ENCODE measurements around the gene EXOC6.
"Not testable (repeated sequence)": the region's sequence is repeated elsewhere in the genome, so short reads cannot be mapped to it uniquely, and the experiment has no call there.

The EXOC6 gene

GRCh38 chr10:92880233-92880861 lies 32.0 kb downstream of the EXOC6 start:
- DNase-seq (ENCODE audit: low spot score), result peak; percentile 68

- no peak for DNase-seq (ENCODE audit: low spot score)
Measured at GRCh38 chr10:92880917-92881316, 32.6 kb downstream of the EXOC6 start.

- DNase-seq (ENCODE audit: low spot score), result no peak
Measured at GRCh38 chr10:92886334-92886961, 38.1 kb downstream of the EXOC6 start.

DNA sequence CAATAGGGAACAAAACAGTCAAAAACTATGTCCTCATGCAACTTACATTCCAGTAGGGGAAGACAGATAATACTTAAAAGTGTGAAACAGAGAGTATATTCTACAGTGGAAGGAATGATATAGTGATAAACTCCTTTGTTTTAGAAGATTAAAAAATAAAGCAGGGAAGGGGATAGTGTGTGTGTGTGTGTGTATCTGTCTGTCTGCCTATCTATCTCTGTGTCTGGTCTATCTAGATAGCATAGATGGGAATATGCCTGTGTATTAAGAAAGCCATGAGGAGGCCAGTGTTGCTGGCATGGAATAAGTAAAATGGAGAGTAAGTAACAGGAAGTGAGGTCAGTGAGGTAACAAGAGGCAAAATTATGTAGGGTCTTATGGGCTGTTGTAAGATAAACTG lies 42.2 kb downstream of the EXOC6 start:
- DNase-seq (ENCODE audit: low spot score), result no peak

- no peak for DNase-seq (ENCODE audit: low spot score)
Measured at GRCh38 chr10:92891885-92892690, 43.8 kb downstream of the EXOC6 start.

DNA sequence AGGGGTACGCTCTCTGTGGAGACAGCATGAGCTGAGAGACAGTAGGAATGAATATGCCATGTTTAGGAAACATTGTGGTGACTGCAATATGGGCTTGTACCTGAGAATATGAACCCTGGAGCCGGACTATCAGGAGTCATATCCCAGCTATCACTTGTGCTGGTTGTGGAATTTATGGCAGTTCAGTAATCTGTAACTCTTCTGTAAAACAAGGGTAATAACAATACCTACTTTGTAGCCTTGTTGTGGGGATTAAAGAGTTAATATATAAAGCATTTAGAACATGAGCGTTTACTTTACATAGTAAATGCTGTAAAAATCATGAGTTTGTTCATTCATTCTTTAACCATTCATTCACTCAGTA lies 44.4 kb downstream of the EXOC6 start:
- DNase-seq (ENCODE audit: low spot score), result no peak

GRCh38 chr10:92894081-92894655 lies 45.8 kb downstream of the EXOC6 start:
- no peak for DNase-seq (ENCODE audit: low spot score)

GRCh38 chr10:92897916-92898315 lies 49.6 kb downstream of the EXOC6 start:
- DNase-seq (ENCODE audit: low spot score), result no peak

GRCh38 chr10:92901819-92902251 lies 53.5 kb downstream of the EXOC6 start:
- DNase-seq (ENCODE audit: low spot score), result no peak

GRCh38 chr10:92903633-92904032 lies 55.3 kb downstream of the EXOC6 start:
- no peak for DNase-seq (ENCODE audit: low spot score)

GRCh38 chr10:92907280-92907679 lies 59.0 kb downstream of the EXOC6 start:
- no peak for DNase-seq (ENCODE audit: low spot score)

DNA sequence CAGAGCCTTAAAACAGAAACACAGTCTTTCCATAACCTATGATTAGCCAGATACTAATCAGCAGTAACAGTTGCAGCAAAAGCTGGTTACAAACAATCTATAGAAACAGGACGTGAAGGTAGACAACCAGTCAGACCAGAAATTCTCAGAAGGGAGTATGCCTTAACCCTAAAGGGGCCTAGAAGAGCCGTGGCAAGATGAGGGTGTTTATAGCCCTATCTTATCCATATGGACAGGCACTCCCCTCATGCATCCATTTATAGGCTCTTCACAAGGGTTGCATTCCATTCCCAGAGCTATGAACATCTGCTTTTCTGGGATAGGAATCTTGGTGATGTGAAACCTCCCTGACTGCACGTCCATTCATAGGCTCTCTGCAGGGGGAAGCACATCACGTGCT lies 64.3 kb downstream of the EXOC6 start:
- not testable (repeated sequence) for DNase-seq (ENCODE audit: low spot score)

- DNase-seq (ENCODE audit: low spot score), result no peak
Measured at GRCh38 chr10:92913973-92914372, 65.7 kb downstream of the EXOC6 start.

DNA sequence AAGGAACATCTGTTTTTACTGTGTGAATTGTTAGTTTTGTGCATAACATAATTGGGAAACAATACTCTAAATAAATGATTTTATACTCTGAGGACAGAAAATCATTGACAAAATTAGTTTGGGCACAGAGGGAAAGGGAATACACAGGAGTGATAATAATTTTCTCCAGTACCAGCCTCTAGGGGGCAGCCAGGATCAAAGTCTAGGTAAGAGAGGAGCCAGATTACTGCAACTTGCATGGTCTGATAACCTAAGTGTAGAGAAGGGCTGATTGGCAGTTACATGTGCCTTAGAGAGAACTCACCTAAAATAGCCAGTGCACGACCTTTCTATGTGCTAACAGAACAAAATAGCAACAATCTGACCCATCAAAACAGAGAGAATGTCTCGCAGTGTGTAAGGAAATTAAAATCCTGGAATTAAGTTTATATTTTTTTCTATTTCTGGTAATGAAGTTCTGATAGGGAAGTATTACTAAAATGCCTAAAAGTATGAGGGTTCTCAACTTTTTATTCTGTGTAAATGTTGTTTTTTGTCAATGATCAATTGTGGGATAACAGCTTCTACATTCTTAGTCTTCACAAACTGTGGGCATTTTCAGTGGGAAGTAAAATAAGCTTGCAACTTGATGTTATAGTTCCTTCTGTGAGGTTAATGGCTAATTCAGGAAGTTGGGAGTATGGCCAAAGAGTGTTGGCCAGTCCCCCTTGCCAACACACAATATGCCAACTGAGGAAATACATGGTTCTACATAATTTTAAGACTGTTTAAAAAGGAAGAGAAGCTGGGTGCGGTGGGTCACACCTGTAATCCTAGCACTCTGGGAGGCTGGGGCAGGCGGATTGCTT lies 66.4 kb downstream of the EXOC6 start:
- peak; percentile 82 for DNase-seq (ENCODE audit: low spot score)

GRCh38 chr10:92915892-92916291 lies 67.6 kb downstream of the EXOC6 start:
- DNase-seq (ENCODE audit: low spot score), result no peak

DNA sequence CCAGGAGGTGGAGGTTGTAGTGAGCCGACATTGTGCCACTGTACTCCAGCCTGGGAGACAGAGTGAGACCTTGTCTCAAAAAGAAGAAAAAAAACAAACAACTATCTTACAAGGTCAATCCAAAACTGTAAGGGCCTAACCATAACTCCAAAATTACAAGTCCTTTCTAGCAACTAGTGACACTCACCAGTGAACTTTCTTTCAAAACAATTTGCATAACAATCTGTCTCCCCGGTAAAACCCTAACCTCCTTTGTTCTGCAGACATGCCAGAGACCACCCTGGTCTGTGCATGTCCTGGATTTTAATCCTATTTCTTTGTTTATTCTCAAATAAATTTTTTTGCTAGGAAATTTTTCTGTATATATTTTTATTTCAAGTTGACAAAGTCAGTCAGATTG lies 68.1 kb downstream of the EXOC6 start:
- no peak for DNase-seq (ENCODE audit: low spot score)

DNA sequence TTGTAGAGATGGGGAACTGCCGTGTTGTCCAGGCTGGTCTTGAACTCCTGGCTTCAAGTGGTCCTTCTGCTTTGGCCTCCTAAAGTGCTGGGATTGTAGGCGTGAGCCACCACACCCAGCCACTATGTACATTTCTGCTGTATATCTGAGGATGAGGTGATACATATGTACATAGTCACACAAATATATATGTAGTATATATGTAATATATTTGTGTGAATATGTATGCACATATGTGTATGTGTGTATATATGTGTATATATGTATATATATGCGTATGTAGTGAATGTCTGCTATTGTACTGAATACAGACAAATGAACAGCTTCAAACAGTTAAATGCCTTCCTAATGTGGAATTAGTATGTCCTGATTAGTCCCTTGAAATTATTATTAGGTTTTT lies 70.3 kb downstream of the EXOC6 start:
- DNase-seq (ENCODE audit: low spot score), result no peak

DNA sequence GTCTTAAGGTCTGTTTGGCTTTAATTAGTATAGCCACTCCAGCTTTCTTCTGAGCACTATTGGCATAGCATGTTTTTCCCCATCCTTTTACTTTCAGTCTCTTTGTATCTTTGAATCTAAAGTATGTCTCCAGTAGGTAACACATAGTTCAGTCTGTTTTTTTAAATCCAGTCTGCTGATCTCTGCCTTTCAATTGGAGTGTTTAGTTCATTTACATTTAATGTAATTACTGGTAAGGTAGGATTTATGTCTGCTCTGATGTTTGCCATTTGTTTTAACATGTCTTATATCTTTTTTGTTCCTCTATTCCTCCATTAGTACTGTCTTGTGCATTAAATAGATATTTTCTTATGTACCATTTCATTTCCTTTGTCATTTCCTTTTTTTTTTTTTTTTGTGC lies 72.5 kb downstream of the EXOC6 start:
- DNase-seq (ENCODE audit: low spot score), result no peak

- no peak for DNase-seq (ENCODE audit: low spot score)
Measured at GRCh38 chr10:92923416-92923815, 75.1 kb downstream of the EXOC6 start.

DNA sequence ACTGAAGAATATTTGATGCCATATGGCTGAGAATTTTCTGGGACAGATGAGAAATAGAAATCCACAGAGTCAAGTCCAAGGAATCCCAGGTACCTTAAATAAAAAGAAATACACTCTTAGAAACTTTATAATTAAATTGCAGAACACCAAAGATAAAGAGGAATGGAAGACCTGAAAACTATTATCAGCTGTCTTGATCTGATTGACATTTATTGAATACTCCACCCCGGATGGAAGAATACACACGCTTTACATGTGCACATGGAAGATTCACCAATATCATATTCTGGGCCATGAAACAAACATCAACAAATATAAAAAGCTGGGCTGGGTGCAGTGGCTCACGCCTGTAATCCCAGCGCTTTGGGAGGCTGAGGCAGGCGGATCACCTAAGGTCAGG lies 81.6 kb downstream of the EXOC6 start:
- DNase-seq (ENCODE audit: low spot score), result no peak

GRCh38 chr10:92931597-92931996 lies 83.3 kb downstream of the EXOC6 start:
- no peak for DNase-seq (ENCODE audit: low spot score)

GRCh38 chr10:92937876-92938275 lies 89.6 kb downstream of the EXOC6 start:
- DNase-seq (ENCODE audit: low spot score), result no peak
